Ascending aorta (tissue), 2 donors: ENCODE results near the gene TMEM106B. TPM values are rescaled to one million over a fixed set of nuclear protein-coding genes. Genes with fewer than 3 reads are reported as not detected.
"Not testable (repeated sequence)": the region's sequence is repeated elsewhere in the genome, so short reads cannot be mapped to it uniquely, and the experiment has no call there.

ENCODE experiments used
- DNase-seq, 2 donors: peaks; one replicate each; pipeline ENCODE4 v3.0.0-alpha.2; 2019; ENCODE audit warnings: low spot score in 2 of 2
- H3K27ac ChIP-seq, 2 donors: fragments of 200-600 bp; sonication (generic); one replicate each; pipeline ENCODE4 v1.5.1; 2016 to 2017; ENCODE audit warnings: mild to moderate bottlenecking in 1 of 2
- H3K27me3 ChIP-seq: fragments of 200-600 bp; sonication (generic); one replicate; pipeline ENCODE4 v1.5.1; 2017
- H3K36me3 ChIP-seq, 2 donors: fragments of 200-600 bp; sonication (generic); one replicate each; pipeline ENCODE4 v1.5.1; 2016
- H3K4me1 ChIP-seq, 2 donors: fragments of 200-600 bp; sonication (generic); one replicate each; pipeline ENCODE4 v1.5.1; 2016 to 2017; ENCODE audit warnings: mild to moderate bottlenecking in 1 of 2
- H3K4me3 ChIP-seq, 2 donors: fragments of 200-600 bp; sonication (generic); one replicate each; pipeline ENCODE4 v1.5.1; 2016 to 2017; ENCODE audit warnings: mild to moderate bottlenecking in 1 of 2
- H3K9me3 ChIP-seq, 2 donors: fragments of 200-600 bp; sonication (generic); one replicate each; pipeline ENCODE4 v1.5.1; 2016
- intact Hi-C: fragments of 100-400 bp; cut with DNase I; formaldehyde crosslinking; loops from one replicate; pipeline ENCODE4 v1.15.1; 2023
- total RNA-seq: library from RNA; depleted of rRNA; stranded (reverse); fragments of >200 nt; gene quantifications from one replicate; pipeline ENCODE4 v1.1.0, GENCODE V29; 2016
- TF ChIP-seq, protein P1 (sequence below), 3 experiments: fragments of 200-600 bp in 2 of 3; fragments of 450-650 bp in 1 of 3; sonication (generic) in 2 of 3; IDR thresholded peaks; one replicate each; pipeline ENCODE4 v1.5.1; 2016 to 2019; ENCODE audit warnings: antibody characterized with exemption in 3 of 3, mild to moderate bottlenecking in 1 of 3, moderate library complexity in 1 of 3

Gene TMEM106B
- total RNA-seq, 1 donor from 2014 or later, result 21.3 TPM

DNA sequence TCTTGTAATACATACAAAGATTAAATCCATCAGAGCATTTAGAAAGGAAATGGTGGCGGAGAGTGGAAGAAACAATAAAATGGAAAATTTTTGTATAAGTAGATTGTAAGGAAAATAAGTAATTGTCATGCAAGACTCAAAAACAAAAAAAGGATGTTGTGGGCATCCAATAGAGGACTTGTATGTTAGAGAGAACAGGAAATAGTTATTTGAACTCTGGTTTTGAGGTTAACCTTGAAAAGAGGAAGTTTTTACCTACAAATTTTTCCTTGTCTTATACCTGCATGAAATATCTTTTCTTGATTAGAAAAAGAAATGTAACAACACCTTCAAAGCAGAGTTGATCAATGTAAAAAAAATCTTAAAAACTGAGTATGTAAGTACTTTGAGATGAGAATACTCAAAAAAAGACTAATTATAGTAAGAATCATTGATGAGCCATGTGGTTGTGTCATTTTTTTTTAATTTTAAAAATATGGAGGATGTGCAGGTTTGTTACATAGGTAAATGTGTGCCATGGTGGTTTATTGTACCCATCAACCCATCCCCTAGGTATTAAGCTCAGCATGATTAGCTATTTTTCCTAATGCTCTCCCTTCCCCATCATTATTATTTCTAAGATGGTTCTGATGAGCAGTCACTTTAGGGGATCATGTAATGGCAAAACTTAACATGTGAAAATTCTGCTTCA, 11.9 kb downstream of the TMEM106B start:
- intact Hi-C loops, result no loop called here
- no peaks in the 10 kb centered on the region for H3K9me3 ChIP-seq
- H3K36me3 ChIP-seq, result peaks cover 8 to 36% of the 10 kb centered on the region in 2 donors
- TF ChIP-seq, protein P1, sequence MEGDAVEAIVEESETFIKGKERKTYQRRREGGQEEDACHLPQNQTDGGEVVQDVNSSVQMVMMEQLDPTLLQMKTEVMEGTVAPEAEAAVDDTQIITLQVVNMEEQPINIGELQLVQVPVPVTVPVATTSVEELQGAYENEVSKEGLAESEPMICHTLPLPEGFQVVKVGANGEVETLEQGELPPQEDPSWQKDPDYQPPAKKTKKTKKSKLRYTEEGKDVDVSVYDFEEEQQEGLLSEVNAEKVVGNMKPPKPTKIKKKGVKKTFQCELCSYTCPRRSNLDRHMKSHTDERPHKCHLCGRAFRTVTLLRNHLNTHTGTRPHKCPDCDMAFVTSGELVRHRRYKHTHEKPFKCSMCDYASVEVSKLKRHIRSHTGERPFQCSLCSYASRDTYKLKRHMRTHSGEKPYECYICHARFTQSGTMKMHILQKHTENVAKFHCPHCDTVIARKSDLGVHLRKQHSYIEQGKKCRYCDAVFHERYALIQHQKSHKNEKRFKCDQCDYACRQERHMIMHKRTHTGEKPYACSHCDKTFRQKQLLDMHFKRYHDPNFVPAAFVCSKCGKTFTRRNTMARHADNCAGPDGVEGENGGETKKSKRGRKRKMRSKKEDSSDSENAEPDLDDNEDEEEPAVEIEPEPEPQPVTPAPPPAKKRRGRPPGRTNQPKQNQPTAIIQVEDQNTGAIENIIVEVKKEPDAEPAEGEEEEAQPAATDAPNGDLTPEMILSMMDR (IDR thresholded peaks at IDR 0.05), result no peak
- no peak for DNase-seq
- H3K27me3 ChIP-seq, result no peaks in the 10 kb centered on the region
- no peak overlapping the region for H3K4me3 ChIP-seq
- H3K4me1 ChIP-seq, result no peaks in the 10 kb centered on the region
- H3K27ac ChIP-seq, result no peak overlapping the region

DNA sequence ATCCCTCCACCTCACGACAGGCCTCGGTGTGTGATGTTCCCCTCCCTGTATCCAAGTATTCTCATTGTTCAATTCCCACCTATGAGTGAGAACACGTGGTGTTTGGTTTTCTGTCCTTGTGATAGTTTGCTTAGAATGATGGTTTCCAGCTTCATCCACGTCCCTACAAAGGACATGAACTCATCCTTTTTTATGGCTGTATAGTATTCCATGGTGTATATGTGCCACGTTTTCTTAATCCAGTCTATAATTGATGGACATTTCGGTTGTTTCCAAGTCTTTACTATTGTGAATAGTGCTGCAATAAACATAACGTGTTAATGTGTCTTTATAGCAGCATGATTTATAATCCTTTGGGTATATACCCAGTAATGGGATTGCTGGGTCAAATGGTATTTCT, 13.9 kb downstream of the TMEM106B start:
- H3K4me3 ChIP-seq, intact Hi-C loops, H3K4me1 ChIP-seq, H3K9me3 ChIP-seq, DNase-seq, H3K27ac ChIP-seq, H3K27me3 ChIP-seq: not testable (repeated sequence)
- peaks cover 6 to 35% of the 10 kb centered on the region in 2 donors for H3K36me3 ChIP-seq

DNA sequence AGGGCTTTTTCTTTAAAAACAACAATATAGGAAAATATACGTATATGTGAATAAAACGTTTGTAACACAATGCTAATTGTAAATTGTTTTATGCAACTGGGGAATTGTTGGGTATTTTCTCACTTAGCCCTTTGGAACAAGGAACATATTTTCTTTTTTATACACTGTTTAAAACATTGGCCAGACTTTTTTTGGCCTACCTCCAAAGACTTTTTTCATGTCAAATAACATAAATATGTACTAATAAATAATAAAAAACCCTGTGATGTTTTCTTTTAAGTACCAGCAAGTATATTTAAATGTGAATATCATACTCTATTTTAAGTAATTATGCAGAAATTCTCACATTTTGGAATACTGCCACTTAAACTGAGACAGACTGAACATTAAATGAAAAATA, 15.7 kb downstream of the TMEM106B start:
- Histone ChIP-seq H3K4me1 (no peaks in the 10 kb centered on the region), H3K36me3 (peaks cover 14 to 36% of the 10 kb centered on the region in 2 donors), H3K27me3 (no peaks in the 10 kb centered on the region), H3K4me3 (no peak overlapping the region), H3K9me3 (no peaks in the 10 kb centered on the region), H3K27ac (no peak overlapping the region)
- intact Hi-C loops, result no loop called here
- TF ChIP-seq, protein P1 (IDR thresholded peaks at IDR 0.05), result no peak
- no peak for DNase-seq

DNA sequence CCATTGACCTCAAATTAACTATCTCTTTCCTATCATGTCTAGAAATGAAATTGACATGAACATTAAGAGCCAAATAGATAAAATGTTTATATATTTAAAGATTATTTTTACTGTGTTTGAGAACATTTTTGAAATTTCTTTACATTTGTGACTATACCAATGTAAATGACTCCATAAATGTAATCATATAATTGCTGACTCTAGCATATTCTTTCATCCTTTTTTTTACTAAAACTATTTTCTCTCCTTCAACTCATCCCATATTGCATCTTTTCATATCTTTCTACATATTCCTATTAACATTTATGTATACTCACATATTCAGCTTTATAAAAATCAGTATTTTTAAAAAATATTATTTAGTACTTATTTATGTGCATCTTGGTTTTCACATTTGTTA, 16.9 kb downstream of the TMEM106B start:
- no peak for DNase-seq
- Histone ChIP-seq H3K4me3 (no peak overlapping the region), H3K4me1 (no peaks in the 10 kb centered on the region), H3K9me3 (no peaks in the 10 kb centered on the region), H3K36me3 (peaks cover 16 to 42% of the 10 kb centered on the region in 2 donors), H3K27me3 (no peaks in the 10 kb centered on the region), H3K27ac (no peak overlapping the region)
- intact Hi-C loops, result no loop called here
- TF ChIP-seq, protein P1 (IDR thresholded peaks at IDR 0.05), result no peak

DNA sequence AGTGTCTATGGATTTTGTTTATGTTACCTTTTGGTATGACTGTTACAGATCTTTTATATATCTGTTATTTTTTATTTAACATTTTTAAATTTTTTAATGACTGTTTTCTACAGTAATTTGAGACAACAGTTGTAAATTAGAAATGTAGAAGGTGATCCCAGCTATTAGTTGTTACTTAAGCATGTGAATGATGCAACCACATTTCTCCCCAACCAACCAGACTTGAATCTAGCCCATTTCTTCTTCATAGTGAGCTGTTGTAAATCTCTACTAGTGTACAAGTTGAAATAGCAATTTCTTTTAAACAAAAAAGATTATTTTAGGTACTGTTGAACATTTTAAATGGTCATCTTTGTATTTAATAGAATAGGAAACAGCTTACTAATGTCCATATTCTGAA, 18.0 kb downstream of the TMEM106B start:
- no peak overlapping the region for H3K4me3 ChIP-seq
- no peaks in the 10 kb centered on the region for H3K27me3 ChIP-seq
- no peaks in the 10 kb centered on the region for H3K4me1 ChIP-seq
- H3K27ac ChIP-seq, result no peak overlapping the region
- intact Hi-C loops, result no loop called here
- no peak for DNase-seq
- TF ChIP-seq, protein P1 (IDR thresholded peaks at IDR 0.05), result no peak
- peaks cover 16 to 40% of the 10 kb centered on the region in 2 donors for H3K36me3 ChIP-seq
- H3K9me3 ChIP-seq, result no peaks in the 10 kb centered on the region

DNA sequence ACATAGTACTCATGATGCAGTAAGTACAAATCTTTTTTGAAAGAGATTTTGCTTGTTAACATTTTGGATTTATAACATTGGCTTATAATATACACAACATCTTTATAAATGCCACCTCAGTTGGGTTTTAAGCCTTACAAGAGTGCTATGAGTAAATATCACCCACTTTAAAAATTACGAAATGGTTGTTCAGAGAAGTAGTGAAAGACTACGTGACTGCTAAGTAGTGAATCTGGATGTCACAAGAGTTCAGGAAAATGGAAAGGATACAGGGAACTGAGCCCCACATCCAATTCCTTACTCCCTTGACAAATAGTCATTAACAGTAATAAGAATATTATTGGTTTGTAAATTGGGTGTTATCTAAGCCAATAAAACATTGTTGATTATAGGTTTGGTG, 20.0 kb downstream of the TMEM106B start:
- TF ChIP-seq, protein P1 (IDR thresholded peaks at IDR 0.05), result no peak
- peaks cover 12 to 38% of the 10 kb centered on the region in 2 donors for H3K36me3 ChIP-seq
- H3K4me3 ChIP-seq, result no peak overlapping the region
- no peaks in the 10 kb centered on the region for H3K9me3 ChIP-seq
- intact Hi-C loops, result no loop called here
- H3K4me1 ChIP-seq, result no peaks in the 10 kb centered on the region
- no peak for DNase-seq
- no peak overlapping the region for H3K27ac ChIP-seq
- H3K27me3 ChIP-seq, result no peaks in the 10 kb centered on the region
